ENCODE measurements around the gene PROZ.

Gene PROZ

GRCh38 chr13:113216254-113217048 lies 58.0 kb downstream of the PROZ start:
- TF ChIP-seq, protein P1, sequence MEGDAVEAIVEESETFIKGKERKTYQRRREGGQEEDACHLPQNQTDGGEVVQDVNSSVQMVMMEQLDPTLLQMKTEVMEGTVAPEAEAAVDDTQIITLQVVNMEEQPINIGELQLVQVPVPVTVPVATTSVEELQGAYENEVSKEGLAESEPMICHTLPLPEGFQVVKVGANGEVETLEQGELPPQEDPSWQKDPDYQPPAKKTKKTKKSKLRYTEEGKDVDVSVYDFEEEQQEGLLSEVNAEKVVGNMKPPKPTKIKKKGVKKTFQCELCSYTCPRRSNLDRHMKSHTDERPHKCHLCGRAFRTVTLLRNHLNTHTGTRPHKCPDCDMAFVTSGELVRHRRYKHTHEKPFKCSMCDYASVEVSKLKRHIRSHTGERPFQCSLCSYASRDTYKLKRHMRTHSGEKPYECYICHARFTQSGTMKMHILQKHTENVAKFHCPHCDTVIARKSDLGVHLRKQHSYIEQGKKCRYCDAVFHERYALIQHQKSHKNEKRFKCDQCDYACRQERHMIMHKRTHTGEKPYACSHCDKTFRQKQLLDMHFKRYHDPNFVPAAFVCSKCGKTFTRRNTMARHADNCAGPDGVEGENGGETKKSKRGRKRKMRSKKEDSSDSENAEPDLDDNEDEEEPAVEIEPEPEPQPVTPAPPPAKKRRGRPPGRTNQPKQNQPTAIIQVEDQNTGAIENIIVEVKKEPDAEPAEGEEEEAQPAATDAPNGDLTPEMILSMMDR (IDR thresholded peaks at IDR 0.05; ENCODE audit: insufficient read depth, low read depth, low read length, missing control alignments): no peak
- H3K4me3 ChIP-seq (ENCODE audit: low read depth, low read length): no peak overlapping the region
- DNase-seq (ENCODE audit: low read depth): no peak

DNA sequence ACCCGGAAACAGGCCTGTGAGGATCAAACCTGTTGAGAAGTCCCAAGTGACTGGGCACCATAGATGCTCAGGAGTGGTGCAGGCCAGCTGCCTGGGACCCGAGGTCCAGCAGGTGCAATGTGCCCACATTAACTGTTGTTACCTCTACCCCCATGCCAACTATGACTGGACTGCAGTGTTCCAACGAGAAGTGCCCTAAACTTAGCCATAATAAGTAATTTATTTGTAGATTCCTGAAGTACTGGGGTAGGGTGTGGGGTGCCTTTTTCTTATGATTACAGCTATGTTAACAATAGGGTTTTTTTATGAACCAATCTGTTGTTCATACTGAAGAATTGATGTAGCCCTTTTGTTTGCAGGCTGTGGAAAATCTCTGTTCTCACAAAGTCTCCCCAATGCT lies 60.1 kb downstream of the PROZ start:
- no peak overlapping the region for H3K4me3 ChIP-seq (ENCODE audit: low read depth, low read length)
- DNase-seq (ENCODE audit: low read depth): no peak
- TF ChIP-seq, protein P1 (IDR thresholded peaks at IDR 0.05; ENCODE audit: insufficient read depth, low read depth, low read length, missing control alignments): no peak

DNA sequence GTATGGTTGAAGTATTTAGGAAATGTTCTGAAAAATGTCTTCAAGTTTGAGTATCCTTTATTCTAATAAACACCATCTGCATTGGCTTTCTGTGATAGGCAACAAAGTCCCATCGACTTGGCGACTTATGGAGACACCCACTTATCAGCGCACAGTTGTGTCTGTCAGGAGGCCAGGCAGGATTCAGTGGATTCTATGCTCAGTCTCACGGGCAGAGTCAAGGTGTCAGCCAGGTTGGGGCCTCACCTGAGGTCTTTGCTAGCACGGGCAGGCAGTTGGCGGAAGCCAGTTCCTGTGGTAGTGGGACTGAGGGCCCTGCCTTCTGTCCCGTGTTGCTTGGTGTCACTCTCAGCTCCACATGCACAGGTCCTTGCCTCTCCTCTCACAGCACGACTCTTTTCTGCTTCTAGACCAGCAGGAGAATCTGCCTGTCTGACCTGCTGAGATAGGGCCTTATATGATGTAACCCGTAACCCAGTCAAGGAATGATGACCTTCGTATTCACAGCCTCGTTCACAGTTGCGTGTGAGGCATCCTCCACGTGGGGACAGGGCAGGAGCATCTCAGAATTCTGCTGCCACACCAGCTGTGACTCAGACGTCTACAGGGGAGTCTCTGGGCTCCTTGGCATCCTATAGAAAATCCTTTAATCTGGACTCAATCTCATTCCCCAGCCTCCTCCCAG lies 61.0 kb downstream of the PROZ start:
- TF ChIP-seq, protein P1 (IDR thresholded peaks at IDR 0.05; ENCODE audit: insufficient read depth, low read depth, low read length, missing control alignments): no peak
- H3K4me3 ChIP-seq (ENCODE audit: low read depth, low read length): no peak overlapping the region
- DNase-seq (ENCODE audit: low read depth): no peak

- H3K4me3 ChIP-seq (ENCODE audit: low read depth, low read length): no peak overlapping the region
- TF ChIP-seq, protein P1 (IDR thresholded peaks at IDR 0.05; ENCODE audit: insufficient read depth, low read depth, low read length, missing control alignments): no peak
- DNase-seq (ENCODE audit: low read depth): no peak
Measured at GRCh38 chr13:113220141-113220598, 61.7 kb downstream of the PROZ start.

GRCh38 chr13:113220877-113221276 lies 62.4 kb downstream of the PROZ start:
- DNase-seq (ENCODE audit: low read depth): no peak
- no peak overlapping the region for H3K4me3 ChIP-seq (ENCODE audit: low read depth, low read length)
- TF ChIP-seq, protein P1 (IDR thresholded peaks at IDR 0.05; ENCODE audit: insufficient read depth, low read depth, low read length, missing control alignments): peak; percentile 14
